ENCODE measurements around the gene EDEM1.
"Not testable (repeated sequence)": the region's sequence is repeated elsewhere in the genome, so short reads cannot be mapped to it uniquely, and the experiment has no call there.

EDEM1 gene

DNA sequence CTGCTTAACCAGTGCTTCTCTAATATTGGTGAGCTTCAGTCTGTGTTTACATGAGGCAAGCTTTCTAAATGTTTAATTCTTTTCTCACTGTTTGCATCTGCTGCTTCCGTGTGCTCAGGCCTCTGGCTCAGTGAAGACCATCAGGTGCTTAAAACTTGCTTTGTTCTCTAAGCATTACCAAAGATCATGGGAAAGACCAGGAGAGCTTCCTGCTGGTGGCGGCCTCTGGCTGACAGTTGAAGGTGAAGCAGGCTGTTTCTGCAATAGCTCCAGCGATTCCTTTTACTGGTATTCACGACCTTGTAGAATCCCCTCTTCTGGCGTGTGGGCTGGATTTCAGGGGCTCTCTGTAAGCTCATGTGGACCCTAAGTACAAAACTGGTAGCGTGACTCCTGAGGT, 45.1 kb downstream of the EDEM1 start:
- DNase-seq (ENCODE audit: low read depth): no peak

DNA sequence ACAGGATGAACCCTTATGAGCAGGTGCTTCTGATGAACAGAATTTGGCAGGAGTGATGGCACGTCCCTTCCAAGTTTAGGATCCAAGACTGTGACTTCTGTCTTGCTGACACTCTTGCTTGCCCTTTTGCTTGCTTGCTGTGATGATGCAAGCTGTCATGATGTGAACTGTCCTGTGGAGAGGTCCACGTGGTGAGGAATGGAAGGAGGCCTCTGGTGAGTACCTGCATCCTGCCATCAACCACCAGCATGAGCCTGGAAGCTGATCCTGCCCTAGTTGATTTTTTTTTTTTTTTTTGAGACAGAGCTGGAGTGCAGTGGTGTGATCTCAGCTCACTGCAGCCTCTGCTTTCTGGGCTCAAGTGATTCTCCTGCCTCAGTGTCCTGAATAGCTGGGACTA, 45.5 kb downstream of the EDEM1 start:
- no peak for DNase-seq (ENCODE audit: low read depth)

DNA sequence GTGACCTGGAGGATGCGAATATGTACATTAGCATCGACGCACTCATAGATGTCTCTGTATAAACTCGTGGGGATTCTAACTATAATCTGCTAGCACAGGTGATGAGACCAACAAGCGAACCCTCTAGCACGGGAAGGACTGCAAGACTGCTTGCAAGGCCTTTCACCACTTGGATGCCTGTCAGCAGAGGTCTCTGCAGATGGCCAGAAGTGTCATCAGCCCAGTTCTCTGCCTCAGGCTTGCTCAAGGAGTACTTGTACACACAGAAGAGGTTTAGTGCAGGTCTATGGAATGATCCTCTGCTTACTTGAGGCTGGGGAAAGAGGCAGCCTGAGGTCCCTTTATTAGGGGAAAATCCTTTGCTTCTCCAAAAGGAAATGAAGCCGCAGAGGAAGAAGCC, 48.1 kb downstream of the EDEM1 start:
- DNase-seq (ENCODE audit: low read depth): no peak

DNA sequence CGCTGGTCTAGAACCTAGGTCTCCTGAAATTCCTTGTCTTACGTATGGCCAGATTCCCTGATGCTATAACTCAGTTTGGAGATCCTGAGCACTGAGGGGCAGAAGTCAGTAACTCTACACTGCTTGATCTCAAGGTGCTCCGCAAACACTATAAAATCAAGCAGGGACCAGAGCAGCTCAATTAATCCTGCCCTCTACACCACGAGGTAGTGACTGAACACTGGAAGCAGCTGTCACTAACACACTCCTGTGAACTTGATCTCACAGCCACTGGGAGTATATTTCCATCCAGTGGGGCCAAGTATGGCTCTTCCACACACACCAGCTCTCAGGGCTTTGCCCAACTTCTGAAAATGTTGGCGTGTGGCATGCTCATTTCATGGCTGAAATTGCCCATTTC, 51.0 kb downstream of the EDEM1 start:
- no peak for DNase-seq (ENCODE audit: low read depth)

DNA sequence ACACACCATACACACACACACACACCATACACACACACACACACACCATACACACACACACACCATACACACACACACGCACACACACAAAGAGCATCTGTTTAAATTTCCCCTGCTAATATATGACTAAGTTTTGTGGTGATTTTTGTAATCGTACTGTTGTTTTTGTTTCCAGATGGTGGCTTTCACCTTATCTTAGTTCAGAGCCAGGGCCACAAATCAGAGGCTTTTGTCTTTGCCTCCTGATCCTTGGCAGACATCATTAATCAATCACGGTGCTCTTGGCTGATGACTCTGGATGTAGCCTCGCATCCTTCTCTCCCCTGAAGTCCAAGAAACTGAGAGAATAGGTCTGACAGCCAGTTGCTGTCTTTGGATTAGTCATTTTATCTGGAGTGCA, 52.1 kb downstream of the EDEM1 start:
- no peak for DNase-seq (ENCODE audit: low read depth)

DNA sequence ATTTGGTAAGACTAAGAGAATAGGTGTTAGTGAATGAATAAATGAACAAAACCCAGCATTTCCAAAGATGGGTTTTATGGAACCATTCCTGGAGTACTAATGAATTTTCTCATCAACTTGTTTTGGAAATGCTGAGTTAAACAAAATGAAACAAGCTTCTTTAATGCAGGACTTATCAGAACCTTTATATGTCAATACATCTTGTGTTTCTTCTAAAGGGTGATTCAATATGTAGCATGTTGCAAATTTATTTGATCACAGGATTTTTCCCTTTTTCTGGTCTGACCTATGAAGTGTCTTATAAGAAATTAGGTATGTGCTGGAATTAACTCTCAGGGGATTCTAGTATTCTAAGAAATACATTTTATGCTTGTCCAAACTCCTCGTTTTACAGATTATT, 53.2 kb downstream of the EDEM1 start:
- DNase-seq (ENCODE audit: low read depth): no peak

DNA sequence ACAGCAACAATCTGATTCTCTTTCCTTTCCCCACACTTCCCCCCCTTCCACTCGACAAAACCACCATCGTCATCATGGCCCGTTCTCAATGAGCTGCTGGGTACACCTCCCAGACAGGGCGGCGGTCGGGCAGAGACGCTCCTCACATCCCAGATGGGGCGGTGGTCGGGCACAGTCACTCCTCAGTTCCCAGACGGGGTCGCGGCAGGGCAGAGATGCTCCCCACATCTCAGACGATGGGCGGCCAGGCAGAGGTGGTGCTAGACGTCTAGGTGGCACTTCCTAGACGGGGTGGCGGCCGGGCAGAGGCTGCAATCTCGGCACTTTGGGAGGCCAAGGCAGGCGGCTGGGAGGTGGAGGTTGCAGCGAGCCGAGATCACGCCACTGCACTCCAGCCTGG, 55.3 kb downstream of the EDEM1 start:
- not testable (repeated sequence) for DNase-seq (ENCODE audit: low read depth)

DNA sequence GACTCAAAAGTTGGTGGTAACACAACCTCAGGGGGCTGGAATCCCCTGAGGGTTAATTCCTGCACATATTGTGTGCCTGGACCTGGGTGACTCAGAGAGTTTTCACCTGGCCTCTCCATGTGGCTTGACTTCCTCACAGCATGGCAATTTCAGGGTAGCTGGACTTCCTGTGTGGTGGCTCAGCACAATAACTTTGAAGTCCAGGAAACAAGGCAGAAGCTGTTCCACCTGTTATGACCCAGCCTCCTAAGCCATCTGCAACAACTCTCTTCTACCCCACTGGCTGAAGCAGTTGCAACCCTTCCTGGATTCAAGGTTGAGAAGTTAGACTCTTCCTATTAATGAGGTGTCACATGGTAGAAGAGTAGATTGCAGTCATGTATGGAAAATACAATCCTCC, 58.4 kb downstream of the EDEM1 start:
- DNase-seq (ENCODE audit: low read depth): no peak

DNA sequence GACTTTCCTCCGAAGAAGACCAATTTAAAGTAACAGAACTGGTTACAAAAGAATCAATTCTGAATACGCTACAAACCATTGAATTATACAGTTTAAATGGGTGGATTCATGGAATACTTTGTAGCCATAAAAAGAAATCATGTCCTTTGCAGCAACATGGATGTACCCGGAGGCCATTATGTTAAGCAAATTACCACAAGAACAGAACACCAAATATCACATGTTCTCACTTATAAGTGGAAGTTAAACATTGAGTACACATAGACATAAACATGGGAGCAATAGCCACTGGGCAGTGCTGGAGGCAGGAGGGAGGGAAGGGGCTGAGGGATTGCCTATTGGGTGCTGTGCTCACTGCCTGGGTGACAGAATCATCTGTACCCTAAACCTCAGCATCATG, 61.3 kb downstream of the EDEM1 start:
- DNase-seq (ENCODE audit: low read depth): no peak

DNA sequence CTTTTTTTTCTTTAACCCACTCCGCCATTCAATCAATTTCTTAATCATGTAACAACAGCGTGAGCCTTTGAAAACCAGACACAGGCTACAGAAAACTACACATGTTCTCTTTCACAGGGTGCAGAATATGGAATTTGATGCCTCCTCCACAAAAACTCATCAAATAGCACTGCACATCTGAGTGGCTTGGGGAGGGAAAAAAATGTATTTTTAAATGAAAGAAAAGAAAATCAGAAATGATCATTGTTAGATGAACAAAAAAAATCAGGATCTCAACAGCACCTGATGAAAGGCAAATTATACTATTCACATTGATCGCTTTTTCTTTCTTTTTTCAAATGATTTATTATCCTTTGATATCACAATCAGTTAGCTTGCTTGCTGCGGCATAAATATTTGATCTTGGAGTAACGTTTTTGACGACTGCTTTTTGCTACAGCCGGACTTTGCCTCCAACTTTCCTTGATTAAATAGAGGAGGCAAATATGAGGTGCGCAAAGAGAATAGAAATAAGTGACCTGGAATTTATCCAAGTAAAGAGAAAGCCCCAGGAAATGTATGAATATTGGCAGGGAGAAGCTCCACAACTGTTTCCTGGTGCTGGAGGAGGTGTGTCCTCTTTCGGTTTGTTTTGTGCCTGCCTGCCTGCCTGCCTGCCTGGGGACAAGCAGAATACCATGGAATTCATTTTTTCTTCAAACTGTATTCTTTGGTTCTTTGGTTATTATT, 63.1 kb downstream of the EDEM1 start:
- no peak for DNase-seq (ENCODE audit: low read depth)

DNA sequence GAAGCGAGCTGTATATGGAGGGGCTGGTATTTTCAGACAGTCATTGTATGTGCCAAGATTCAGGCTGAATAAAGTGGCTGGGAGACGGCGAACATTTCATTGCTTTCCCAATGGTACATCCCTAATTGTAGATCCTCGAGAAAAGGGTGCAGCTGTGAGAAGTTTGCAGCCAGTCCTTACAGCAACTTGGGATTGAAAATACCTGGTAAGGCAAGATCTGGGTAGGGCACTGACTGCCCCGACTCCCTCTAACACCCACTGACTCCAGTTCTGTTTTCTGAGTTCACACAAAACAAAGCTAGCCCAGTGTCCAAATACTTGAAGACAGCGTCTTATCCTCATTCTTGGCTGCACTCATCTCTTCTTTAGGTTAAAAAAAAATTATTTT, 63.7 kb downstream of the EDEM1 start:
- DNase-seq (ENCODE audit: low read depth): no peak

DNA sequence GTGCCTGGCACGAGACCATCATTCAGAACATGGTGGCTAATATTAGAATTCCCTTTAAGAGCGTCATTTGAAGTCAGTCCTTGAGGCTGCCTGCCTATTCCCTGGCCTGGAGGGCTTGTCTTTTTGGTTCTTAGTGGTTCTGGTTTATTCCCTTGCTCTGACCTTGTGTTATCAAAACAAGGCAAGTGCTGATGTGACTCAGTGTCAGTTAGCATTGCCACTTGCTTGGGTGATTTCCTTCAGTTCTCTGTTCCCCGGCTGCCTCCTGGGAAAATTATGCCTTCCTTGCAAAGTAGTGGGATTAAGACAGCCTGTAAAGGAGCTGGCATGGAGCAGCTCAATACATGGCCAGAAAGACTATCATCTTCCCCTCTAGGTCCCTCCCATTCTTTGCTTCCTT, 64.6 kb downstream of the EDEM1 start:
- no peak for DNase-seq (ENCODE audit: low read depth)

DNA sequence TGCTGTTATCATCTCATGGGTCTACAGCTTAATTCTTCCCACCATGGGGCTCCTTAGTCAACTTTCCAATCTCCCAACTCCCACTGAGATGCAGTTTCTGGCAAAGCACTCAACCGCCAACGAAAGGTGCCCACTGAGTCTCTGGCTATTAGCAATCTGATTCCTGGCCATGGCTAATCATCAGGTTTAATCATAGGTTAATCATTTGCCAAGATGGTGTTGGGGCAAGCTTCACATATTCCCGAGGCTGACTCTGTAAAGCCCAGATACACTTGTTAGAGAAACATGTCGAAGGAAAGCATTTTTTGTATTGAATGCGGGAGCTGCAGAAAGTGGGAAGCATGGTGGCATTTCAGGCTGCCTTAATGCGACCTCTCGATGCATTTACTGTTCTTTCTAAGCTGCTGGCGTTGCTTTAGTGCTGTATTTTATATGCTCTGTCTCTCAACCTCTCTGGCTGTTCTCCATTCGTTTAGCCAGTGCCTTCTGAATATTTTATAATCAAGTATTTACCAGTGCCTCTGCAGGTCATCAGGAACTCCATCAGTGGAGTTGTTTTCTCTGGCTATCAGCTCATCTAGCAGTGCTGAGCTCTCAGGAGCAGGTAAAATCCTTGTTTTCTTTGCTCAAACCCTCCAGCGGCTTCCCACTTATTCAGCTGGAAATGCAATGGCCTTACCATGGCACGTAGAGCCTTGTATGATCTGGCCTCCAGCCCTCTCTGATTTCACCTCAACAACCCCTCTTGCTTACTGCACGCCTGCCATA, 67.0 kb downstream of the EDEM1 start:
- no peak for DNase-seq (ENCODE audit: low read depth)

DNA sequence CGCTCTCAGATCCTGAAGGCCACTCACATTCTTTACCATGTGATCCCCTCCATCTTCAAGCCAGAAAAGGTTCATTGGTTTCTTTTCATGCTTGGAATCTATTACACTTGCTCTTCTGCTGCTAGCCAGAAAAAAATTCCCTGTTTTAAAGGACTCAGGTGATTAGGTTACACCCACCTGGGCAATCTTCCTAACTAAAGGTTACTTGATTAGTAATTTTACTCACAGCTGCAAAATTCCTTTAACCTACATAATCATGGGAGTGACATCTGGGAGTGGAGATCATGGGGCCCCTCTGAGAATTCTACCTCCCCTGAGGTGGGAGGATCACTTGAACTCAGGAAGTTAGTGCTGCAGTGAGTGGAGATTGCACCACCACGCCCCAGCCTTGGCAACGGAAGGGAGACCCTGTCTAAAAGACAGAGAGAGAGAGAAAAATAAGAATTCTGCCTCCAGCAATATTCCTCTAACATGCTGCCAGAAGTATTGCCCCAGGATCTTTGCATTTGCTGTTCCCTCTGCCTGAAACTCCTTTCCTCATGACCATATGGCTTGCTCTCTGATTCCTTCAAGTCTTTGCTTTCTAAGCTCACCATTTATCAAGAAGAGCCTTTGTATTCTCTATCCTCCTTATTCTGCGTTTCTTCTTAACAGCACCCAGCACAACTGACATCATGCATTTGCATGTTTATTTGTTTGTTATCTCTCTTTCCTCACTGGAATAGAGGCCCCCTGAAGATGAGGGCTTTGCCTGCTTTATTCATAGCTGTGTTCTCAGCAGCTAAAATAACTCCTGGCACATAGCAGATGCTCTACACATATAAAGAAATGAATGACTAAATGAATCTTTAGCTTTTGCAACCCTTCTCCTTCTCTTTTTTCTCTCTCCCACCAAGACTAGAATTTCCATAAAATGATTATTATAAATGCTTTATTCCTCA, 68.2 kb downstream of the EDEM1 start:
- DNase-seq (ENCODE audit: low read depth): no peak

DNA sequence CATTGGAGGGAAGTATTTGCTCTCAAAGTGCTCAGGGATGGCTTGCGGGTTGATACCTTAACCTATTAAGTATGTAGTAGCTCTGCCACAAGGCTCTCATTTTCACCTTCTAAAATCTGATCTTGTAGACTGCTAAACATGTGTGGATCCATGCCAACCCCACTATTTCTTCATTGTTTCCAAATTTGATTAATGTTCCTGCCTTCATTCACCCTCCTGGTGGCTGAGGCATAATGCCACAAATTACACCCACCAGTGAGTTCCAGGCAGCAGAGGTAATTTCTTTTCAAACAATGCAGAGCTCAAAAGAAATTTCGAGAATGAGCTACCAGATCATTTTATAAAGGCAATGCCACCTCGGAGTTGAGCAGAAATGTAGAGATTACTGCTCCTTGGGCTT, 71.0 kb downstream of the EDEM1 start:
- DNase-seq (ENCODE audit: low read depth): no peak

DNA sequence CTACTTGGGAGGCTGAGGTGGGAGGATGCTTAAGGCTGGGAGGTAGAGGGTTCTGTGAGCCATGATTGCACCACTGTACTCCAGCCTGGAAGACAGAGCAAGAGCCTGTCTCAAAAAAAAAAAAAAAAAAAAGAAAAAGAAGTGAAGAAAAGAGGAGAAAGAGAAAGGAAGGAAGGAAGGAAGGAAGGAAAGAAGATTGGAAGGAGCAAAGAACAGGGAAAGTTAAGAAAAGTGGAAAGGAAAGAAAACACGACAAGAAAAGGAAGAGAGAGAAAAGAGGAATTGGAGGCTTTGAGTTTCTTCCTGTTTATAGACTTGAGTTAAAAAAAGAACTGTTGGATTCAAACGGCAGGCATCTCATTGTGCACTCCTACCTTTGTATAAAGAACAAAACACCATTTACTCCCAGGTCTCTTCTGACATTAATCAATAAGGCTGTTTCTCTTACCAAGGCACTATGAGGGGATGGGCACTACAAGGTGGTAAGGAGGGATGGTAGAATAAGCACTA, 73.5 kb downstream of the EDEM1 start:
- DNase-seq (ENCODE audit: low read depth): no peak

DNA sequence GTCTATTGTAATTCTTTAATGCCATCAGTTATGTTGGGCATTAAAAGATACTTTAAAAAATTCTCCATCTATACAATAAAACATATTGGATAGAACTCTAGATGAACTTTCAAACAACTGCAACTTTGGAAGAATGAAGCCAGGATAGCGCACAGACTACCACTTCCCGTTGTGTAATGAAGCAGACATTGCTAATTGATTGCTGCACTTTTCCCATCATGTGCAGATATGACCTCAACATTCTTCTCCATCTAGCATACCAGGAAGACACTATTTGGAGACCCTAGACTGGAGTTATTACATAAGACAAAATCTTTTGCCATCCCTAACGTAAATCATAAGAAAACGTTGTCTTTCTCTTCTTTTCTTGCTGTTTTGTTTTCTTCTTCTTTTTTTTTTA, 75.0 kb downstream of the EDEM1 start:
- DNase-seq (ENCODE audit: low read depth): no peak

DNA sequence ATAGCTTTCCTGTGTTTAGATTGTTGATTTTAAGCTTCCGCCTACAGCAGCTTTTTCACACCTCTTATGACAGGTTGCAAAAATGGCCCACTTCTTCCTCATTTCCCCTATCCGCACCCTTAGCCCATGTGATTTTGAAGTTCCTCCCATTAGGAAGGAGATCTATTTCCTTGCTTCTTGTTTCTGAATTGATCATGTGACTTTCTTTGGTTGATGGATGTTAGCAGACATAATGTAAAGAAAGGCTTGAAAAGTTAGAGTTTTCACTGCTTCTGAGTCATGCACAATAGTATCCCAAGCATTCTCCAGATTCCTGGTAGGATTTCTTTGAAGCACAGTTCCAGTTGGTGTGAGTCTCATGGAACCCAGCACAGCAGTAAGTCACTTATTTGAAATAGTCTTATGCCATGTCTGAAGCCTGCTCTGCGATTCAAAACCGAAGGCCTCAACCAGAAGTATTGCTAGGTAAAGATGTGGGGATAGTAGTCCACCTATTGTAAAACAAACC, 76.6 kb downstream of the EDEM1 start:
- no peak for DNase-seq (ENCODE audit: low read depth)

DNA sequence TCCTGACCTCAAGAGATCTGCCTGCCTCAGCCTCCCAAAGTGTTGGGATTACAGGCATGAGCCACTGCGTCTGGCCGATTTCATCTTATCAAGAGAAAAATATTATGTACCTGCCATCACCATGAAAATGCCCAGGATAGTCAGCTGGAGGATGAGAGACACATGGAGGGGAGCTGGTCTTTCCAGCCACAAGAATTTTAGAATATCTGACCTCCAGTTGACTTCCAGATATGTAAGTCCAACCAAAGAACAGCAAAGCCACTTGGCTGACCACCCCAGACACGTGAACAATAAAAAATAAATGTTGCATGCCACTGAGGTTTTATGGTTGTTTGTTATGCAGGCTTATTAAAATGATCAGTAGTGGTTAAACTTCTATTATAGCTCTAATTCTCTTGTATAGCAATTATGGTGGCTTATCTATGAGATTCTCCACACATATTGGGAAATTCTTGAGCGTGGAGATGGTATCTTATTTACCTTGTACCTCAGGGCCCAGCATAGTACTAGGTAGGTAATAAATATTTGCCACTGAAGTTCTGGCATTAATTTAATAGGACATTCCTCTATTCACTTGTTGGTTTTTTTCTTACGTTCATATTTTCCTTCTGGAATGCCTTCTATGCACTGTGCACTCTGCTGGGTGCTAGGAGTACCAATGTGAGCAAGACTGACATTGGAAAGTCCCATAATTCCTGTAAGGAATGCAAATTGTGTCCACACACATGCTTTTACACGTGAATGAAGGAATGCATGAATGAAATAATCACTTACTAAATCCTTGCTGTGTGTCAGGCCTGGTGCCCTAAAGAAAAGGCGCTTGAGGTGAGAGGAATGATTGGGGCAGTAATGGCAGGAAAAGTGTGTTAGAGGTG, 77.6 kb downstream of the EDEM1 start:
- no peak for DNase-seq (ENCODE audit: low read depth)

DNA sequence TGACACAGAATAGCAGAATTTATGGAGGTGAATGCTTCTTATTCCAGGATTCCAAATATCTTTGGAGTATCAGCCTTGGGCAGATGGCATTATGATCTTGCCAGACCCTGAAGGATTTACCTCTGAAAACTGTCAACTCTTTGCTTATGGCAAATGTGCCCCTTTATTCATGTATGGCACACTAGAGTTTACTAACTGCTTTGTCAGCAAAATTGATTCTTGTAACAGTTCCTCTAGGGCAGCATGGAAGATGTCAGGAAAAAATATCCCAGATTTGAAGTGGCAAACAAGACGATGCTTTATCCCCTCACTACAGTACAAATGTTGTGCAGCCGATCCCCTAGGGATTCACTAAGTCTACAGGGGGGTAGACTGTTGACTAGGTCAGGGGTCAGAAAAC, 79.7 kb downstream of the EDEM1 start:
- no peak for DNase-seq (ENCODE audit: low read depth)

DNA sequence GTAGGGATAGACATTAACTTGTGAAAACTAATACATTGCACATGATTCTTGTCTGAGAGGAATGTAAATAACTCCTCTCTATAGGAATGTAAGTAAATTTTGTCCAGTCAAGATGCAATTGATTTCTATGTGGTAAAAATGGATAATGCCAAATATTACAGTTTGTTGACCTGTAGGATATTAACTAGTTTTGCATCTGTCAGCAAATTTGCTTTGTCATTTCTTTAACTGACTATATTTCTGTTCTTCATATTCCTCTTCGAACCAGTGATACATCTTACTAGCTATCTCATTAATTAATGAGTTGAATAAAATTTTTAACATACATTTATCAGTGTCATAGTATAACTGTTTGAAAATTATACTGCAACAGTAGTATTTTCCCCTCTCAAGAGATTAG, 80.4 kb downstream of the EDEM1 start:
- no peak for DNase-seq (ENCODE audit: low read depth)

Data from activated gamma-delta T cell treated with anti-CD3 and anti-CD28 coated beads, Interleukin-2, amount 50 U/mL, for 16 hours (primary cell).